HCT116 (cell line): ENCODE measurements around the gene ECE1. TPM values are rescaled to one million over a fixed set of nuclear protein-coding genes. Genes with fewer than 3 reads are reported as not detected.

Experiments
- ATAC-seq: fragments of 200-7000 bp; cut with Tn5 transposase; 2 replicates; pipeline ENCODE4 v1.9.1; 2020; ENCODE audit warnings: mild to moderate bottlenecking, moderate library complexity
- BruUV-seq: library from RNA; stranded (reverse); fragments of 400-500 nt; replicated peaks from 2 replicates; lab custom pipeline; 2021; lab: Mats Ljungman, UMichigan
- CTCF ChIA-PET: fragments of 300-600 bp; sonication (Branson Sonifier 250); formaldehyde crosslinking; loops from one replicate; lab custom pipeline; 2021; ENCODE audit warnings: antibody characterized with exemption; lab: Charles Lee
- POLR2A ChIA-PET: fragments of 300-600, 350-600 bp; sonication (Branson Sonifier 250); formaldehyde crosslinking; loops from one replicate; lab custom pipeline; 2021; ENCODE audit warnings: antibody characterized with exemption; lab: Charles Lee
- RAD21 ChIA-PET, 2 experiments: fragments of 300-600 bp; sonication (Branson Sonifier 250); formaldehyde crosslinking; loops; one replicate each; lab custom pipeline; 2023; ENCODE audit warnings: low total read pairs in 2 of 2; ENCODE audit not compliant: uncharacterized antibody in 2 of 2, unreplicated experiment in 2 of 2, low non-redundant PET in 1 of 2; lab: Charles Lee
- DNase-seq: peaks from one replicate; pipeline ENCODE4 v3.0.0-alpha.2; 2010; ENCODE audit warnings: low read depth, low spot score
- H2AFZ ChIP-seq: fragments of 200-600 bp; shearing (Covaris generic), sonication (generic); 2 replicates; pipeline ENCODE4 v1.6.1; 2017; ENCODE audit warnings: low read depth, mixed run types, mixed read lengths, antibody characterized with exemption, low read length; ENCODE audit not compliant: poor library complexity, severe bottlenecking
- H3K27ac ChIP-seq: 2 replicates; pipeline ENCODE4 v1.5.1; 2012; ENCODE audit warnings: low read depth, low read length
- H3K27me3 ChIP-seq: fragments of 200-600 bp; sonication (generic); 2 replicates; pipeline ENCODE4 v1.6.1; 2016; ENCODE audit warnings: mixed run types, low read length, mixed read lengths; ENCODE audit not compliant: insufficient read depth
- H3K36me3 ChIP-seq, 2 experiments: fragments of 200-500 bp in 1 of 2; fragments of 200-600 bp in 1 of 2; sonication (Bioruptor generic) in 1 of 2; sonication (generic) in 1 of 2; 2 replicates each; pipeline versions ENCODE4 v1.5.1 to v1.6.1; 2014 to 2016; ENCODE audit warnings: low read length in 2 of 2, inconsistent platforms in 1 of 2, mixed read lengths in 1 of 2, mixed run types in 1 of 2; ENCODE audit not compliant: insufficient read depth in 2 of 2, control insufficient read depth in 1 of 2
- H3K4me1 ChIP-seq, 2 experiments: fragments of 200-600 bp in 1 of 2; sonication (generic) in 1 of 2; 2 replicates each; pipeline versions ENCODE4 v1.5.1 to v1.6.1; 2012 to 2017; ENCODE audit warnings: low read length in 2 of 2, inconsistent platforms in 1 of 2, mild to moderate bottlenecking in 1 of 2, mixed read lengths in 1 of 2, mixed run types in 1 of 2, moderate library complexity in 1 of 2; ENCODE audit not compliant: insufficient read depth in 2 of 2, control insufficient read depth in 1 of 2
- H3K4me2 ChIP-seq: fragments of 200-600 bp; sonication (generic); 2 replicates; pipeline ENCODE4 v1.6.1; 2017; ENCODE audit warnings: mixed run types, low read length, mixed read lengths
- H3K4me3 ChIP-seq, 2 experiments: fragments of 200-600 bp in 1 of 2; sonication (generic) in 1 of 2; replicated peaks in 1 of 2; 2 replicates each; pipeline ENCODE4 v1.5.1; 2011 to 2016; ENCODE audit warnings: low read length in 2 of 2, control low read depth in 1 of 2, low read depth in 1 of 2, mild to moderate bottlenecking in 1 of 2, mixed read lengths in 1 of 2, mixed run types in 1 of 2
- H3K79me2 ChIP-seq: fragments of 200-600 bp; sonication (generic); 2 replicates; pipeline ENCODE4 v1.6.1; 2017; ENCODE audit warnings: mild to moderate bottlenecking, mixed run types, low read length, moderate library complexity, mixed read lengths; ENCODE audit not compliant: insufficient read depth
- H3K9ac ChIP-seq: fragments of 200-600 bp; sonication (generic); 2 replicates; pipeline ENCODE4 v1.6.1; 2016; ENCODE audit warnings: low read length, mixed read lengths
- H3K9me2 ChIP-seq: fragments of 200-600 bp; sonication (generic), shearing (Covaris generic); 2 replicates; pipeline ENCODE4 v1.6.1; 2017; ENCODE audit warnings: mixed run types, mild to moderate bottlenecking, moderate library complexity; ENCODE audit not compliant: insufficient read depth
- H3K9me3 ChIP-seq, 2 experiments: fragments of 200-500 bp in 1 of 2; fragments of 200-600 bp in 1 of 2; sonication (Bioruptor generic) in 1 of 2; sonication (generic) in 1 of 2; 2 replicates each; pipeline ENCODE4 v1.6.1; 2014 to 2017; ENCODE audit warnings: low read length in 2 of 2, mixed read lengths in 2 of 2, inconsistent platforms in 1 of 2, low read depth in 1 of 2, mild to moderate bottlenecking in 1 of 2, mixed run types in 1 of 2, moderate library complexity in 1 of 2; ENCODE audit not compliant: control insufficient read depth in 1 of 2, insufficient read depth in 1 of 2
- H4K20me1 ChIP-seq: fragments of 200-600 bp; sonication (generic), shearing (Covaris generic); 2 replicates; pipeline ENCODE4 v1.6.1; 2017; ENCODE audit warnings: mixed run types, mild to moderate bottlenecking, moderate library complexity; ENCODE audit not compliant: insufficient read depth
- CEBPB ChIP-seq: IDR thresholded peaks from 2 replicates; pipeline ENCODE4 v1.6.1; 2012; ENCODE audit warnings: low read depth
- ELF1 ChIP-seq: IDR thresholded peaks from 2 replicates; pipeline ENCODE4 v1.6.1; 2012; ENCODE audit warnings: low read depth, borderline replicate concordance
- EZH2 ChIP-seq: fragments of 200-600 bp; sonication (generic); IDR thresholded peaks from 2 replicates; pipeline ENCODE4 v1.6.1; 2017; ENCODE audit warnings: antibody characterized with exemption, mixed run types
- SIN3A ChIP-seq: IDR thresholded peaks from 2 replicates; pipeline ENCODE4 v1.6.1; 2012; ENCODE audit warnings: low read depth
- SRF ChIP-seq: IDR thresholded peaks from 2 replicates; pipeline ENCODE4 v1.6.1; 2012; ENCODE audit warnings: low read depth
- YY1 ChIP-seq: IDR thresholded peaks from 2 replicates; pipeline ENCODE4 v1.6.1; 2011; ENCODE audit warnings: low read length, low read depth, moderate library complexity, mild to moderate bottlenecking; ENCODE audit not compliant: insufficient replicate concordance; ENCODE audit errors: extremely low read depth
- ZFX ChIP-seq: fragments of 450-650 bp; IDR thresholded peaks from 2 replicates; pipeline ENCODE4 v1.6.1; 2017
- intact Hi-C: fragments of 100-400 bp; cut with micrococcal nuclease; formaldehyde crosslinking; loops from 2 replicates; pipeline ENCODE4 v1.10.0; 2022
- total RNA-seq: library from RNA; stranded (reverse); gene quantifications from one replicate; pipeline ENCODE4 v1.2.1, GENCODE V29; 2021; ENCODE audit not compliant: unreplicated experiment
- TF ChIP-seq, protein P1 (sequence below): IDR thresholded peaks from 2 replicates; pipeline ENCODE4 v1.6.1; 2012
- TF ChIP-seq, protein P2 (sequence below): IDR thresholded peaks from 2 replicates; pipeline ENCODE4 v1.6.1; 2011; ENCODE audit warnings: mild to moderate bottlenecking, low read length, moderate library complexity; ENCODE audit not compliant: insufficient replicate concordance; ENCODE audit errors: extremely low read depth

ECE1 gene
- total RNA-seq, 1 experiment from 2014 or later: 66.8 TPM

DNA sequence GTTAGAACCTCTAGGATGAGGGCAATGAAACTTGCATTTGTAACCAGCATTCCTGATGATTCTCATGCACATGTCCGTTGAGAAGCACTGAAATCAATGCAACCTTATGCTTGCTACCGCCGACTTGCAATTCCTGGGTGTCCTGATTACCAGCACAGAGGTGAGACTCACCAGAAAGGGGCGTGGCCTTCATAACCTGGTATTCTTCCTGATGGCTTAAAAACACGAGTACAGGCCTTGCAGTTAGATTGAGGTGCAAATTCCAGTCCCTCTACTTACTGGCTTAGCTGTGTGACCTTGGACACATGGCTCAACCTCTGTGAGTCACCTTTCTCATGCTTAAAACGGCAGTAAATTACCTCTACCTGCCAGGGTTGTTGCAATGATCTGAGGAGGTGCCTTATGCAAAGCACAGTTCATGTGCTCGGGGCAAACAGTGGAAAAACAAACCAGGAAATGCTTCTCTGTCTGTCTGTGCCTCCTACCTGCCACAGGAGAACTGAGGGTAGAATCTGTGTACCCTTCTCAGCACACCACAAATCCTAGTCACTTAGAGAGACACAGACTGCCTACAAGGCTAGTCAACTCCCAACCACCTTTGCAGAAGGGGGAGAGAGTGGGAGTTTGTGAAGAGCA lies 39.1 kb upstream of the ECE1 start (continued):
- TF ChIP-seq, protein P1, sequence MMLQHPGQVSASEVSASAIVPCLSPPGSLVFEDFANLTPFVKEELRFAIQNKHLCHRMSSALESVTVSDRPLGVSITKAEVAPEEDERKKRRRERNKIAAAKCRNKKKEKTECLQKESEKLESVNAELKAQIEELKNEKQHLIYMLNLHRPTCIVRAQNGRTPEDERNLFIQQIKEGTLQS: no peak
- no peak for TF ChIP-seq YY1
- no peak for TF ChIP-seq EZH2
- TF ChIP-seq, protein P2, sequence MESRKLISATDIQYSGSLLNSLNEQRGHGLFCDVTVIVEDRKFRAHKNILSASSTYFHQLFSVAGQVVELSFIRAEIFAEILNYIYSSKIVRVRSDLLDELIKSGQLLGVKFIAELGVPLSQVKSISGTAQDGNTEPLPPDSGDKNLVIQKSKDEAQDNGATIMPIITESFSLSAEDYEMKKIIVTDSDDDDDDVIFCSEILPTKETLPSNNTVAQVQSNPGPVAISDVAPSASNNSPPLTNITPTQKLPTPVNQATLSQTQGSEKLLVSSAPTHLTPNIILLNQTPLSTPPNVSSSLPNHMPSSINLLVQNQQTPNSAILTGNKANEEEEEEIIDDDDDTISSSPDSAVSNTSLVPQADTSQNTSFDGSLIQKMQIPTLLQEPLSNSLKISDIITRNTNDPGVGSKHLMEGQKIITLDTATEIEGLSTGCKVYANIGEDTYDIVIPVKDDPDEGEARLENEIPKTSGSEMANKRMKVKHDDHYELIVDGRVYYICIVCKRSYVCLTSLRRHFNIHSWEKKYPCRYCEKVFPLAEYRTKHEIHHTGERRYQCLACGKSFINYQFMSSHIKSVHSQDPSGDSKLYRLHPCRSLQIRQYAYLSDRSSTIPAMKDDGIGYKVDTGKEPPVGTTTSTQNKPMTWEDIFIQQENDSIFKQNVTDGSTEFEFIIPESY: no peak
- TF ChIP-seq ZFX: 0 out of 2 replicates have a peak, but pooled peaks have one; percentile 32
- no peak for TF ChIP-seq CEBPB
- TF ChIP-seq, all 23 proteins: peak for 3

DNA sequence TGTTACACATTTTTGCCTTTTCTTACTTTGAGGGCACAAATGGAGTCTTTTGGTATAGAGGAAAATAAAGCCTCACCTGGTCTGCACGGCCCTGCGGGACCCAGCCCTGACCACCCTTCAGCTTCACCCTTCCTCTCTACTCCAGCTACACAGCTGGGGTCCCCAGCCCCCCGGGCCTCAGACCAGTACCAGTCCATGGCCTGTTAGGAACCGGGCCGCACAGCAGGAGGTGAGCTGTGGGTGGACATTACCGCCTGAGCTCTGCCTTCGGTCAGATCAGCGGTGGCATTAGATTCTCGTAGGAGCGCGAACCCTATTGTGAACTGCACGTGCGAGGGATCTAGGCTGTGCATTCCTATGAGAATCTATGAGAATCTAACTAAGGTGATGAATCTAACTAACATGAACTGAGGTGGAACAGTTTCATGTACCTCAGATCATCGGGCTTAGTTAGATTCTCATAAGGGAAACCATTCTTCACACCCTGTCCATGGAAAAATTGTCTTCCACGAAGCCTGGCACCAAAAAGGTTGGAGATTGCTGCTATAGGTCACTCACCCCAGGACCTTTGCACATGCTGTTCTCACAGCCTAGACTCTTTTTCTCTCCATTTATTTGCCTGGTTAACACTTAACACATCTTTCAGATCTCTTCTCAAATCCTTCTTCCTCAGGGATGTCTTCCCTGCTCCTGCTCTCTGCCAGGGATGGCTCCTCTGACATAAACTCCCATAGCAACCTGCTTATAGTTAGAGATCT lies 37.5 kb upstream of the ECE1 start:
- Histone ChIP-seq H3K9me2 (no peaks in the 10 kb centered on the region), H3K9ac (no peak overlapping the region), H3K4me1 (peaks cover 78 to 91% of the 10 kb centered on the region in 2 experiments), H2AFZ (no peak overlapping the region), H3K27me3 (no peaks in the 10 kb centered on the region), H3K9me3 (no peaks in the 10 kb centered on the region), H3K36me3 (no peaks in the 10 kb centered on the region), H3K4me3 (no peak overlapping the region), H3K79me2 (peaks cover 64% of the 10 kb centered on the region), H3K27ac (peak overlapping the region; percentile 2; the same call in 1 of the 2 replicates), H3K4me2 (no peak overlapping the region), H4K20me1 (no peaks in the 10 kb centered on the region)
- POLR2A ChIA-PET: no interaction called here
- CTCF ChIA-PET: no interaction called here
- intact Hi-C loops: no loop called here
- ATAC-seq: no peak
- no TSS peak for BruUV-seq
- no peak for DNase-seq
- RAD21 ChIA-PET: no interaction called here
- TF ChIP-seq ZFX: no peak
- TF ChIP-seq ELF1: no peak
- no peak for TF ChIP-seq SIN3A
- TF ChIP-seq SRF: no peak
